H54 (cell line): ENCODE data around the gene HK1.
"Not testable (repeated sequence)": the region's sequence is repeated elsewhere in the genome, so short reads cannot be mapped to it uniquely, and the experiment has no call there.

Experiments
- DNase-seq: peaks from one replicate; pipeline ENCODE4 v3.0.0; 2011; ENCODE audit warnings: low spot score, mixed read lengths; ENCODE audit not compliant: insufficient read length
- FAIRE-seq: peaks from 3 replicates; lab custom pipeline; 2011; peaks lifted over from hg19 to GRCh38; lab: Jason Lieb, UNC
- POLR2A ChIP-seq: IDR thresholded peaks from 2 replicates; pipeline ENCODE4 v1.6.1; 2011; ENCODE audit warnings: low read depth, mild to moderate bottlenecking, low read length

The HK1 gene

DNA sequence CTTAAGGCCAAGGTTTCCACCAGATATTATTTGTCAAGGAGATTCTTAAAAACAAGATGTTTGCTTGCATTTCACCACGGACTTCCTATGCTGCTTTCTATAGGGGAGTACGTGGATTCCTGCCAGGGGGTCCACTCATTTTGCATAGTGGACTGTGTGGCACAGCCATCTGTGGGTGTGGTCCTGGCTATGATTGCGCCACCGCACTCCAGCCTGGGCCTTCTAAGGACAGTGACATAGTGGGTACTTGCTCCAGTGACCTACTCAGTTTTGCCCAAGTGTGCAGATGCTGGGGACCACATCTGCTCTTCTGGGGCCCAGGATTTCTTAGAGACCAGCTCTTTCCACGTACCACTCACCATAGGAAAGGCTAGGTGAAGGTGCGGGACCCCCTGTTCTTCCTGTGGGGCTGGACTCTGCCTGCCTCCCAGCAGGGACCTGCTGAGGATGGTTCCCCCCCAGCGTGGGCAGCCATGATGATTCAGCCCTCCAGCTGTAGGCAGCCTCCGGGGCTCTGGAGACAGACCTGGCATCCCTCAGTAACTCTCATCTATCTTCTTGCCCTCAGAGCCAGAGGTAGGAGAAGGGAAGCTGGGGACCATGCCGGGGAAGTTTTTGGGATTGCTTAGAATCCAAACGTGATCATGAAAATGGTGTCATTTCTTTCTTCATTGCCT lies 42.9 kb downstream of the HK1 start:
- FAIRE-seq: no peak
- no peak for DNase-seq
- TF ChIP-seq POLR2A: no peak

DNA sequence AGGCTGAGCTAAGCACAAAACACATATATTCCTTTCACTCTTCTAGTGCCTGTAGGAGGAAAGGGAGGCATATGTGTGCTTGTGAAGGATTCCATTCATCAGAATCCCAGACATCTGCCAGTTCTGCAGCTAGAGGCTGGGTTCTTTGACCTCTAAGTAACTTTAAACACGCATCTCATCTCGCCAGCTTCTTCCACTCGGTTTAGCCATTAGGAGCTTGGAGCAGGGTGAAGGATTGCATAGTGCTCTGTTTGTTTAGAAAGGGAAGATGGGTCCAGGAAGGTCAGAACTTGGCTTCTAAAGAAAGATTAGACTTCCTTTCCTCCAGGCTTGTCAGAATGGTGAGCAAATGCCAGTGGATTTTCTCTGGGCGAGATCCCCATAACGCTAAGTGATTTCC lies 43.6 kb downstream of the HK1 start:
- DNase-seq: no peak
- TF ChIP-seq POLR2A: no peak
- FAIRE-seq: no peak

GRCh38 chr10:69322346-69322745 lies 44.0 kb downstream of the HK1 start:
- FAIRE-seq, DNase-seq: not testable (repeated sequence)

DNA sequence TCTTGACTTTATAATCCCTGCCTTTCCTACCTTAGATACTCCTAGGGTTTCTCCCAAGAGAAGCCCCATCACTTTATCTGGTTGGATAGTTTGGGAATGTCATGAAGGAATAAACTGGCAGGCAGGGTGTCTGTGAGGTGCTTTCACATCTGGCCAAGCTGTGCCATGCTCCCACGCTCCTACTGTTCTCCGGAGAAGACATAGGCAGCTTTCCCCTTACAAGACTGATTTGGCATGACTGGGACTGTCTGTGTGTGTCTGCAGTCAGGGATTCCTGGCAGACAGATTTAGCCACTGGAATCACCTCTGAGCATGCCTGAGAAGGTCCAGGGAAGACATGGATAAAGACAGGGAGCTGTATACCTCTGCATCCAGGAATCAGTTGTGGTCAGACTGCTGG lies 45.3 kb downstream of the HK1 start:
- no peak for FAIRE-seq

GRCh38 chr10:69324583-69324982 lies 46.3 kb downstream of the HK1 start:
- no peak for TF ChIP-seq POLR2A

More for the DNA sequence above, 45.3 kb downstream of the HK1 start:
- DNase-seq: no peak
- TF ChIP-seq POLR2A: no peak

DNA sequence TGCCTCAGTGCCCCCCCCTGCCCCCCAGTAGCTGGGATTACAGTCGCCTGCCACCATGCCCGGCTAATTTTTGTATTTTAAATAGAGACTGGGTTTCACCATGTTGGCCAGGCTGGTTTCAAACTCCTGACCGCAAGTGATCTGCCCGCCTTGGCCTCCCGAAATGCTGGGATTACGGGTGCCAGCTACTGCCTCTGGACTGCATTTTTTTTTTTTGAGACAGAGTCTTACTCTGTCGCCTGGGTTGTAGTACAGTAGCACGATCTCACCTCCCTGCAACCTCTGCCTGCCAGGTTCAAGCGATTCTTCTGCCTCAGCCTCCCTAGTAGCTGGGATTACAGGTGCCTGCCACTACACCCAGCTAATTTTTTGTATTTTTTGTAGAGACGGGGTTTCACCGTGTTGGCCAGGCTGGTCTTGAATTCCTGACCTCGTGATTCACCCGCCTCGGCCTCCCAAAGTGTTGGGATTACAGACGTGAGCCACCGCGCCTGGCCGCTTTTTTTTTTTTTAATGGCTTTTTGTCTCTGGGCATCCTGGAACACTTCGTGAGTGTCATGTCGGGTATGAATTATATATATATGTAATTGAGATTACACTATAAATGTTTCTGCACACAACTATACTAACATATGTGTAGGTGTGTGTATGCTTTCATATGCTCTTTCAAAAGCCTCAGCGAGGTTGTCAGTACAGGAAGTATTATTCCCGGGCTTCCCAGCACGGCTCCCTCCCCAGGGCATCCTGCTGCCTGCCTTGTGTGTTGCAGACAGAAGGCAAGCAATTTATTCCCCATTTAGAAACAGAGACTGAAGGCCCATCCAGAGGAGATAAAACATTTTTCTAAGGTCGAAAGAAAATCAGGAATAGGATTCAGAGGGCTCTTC lies 47.6 kb downstream of the HK1 start:
- FAIRE-seq, DNase-seq: not testable (repeated sequence)

More at GRCh38 chr10:69324583-69324982, 46.3 kb downstream of the HK1 start:
- FAIRE-seq (no peak), DNase-seq (no peak)

DNA sequence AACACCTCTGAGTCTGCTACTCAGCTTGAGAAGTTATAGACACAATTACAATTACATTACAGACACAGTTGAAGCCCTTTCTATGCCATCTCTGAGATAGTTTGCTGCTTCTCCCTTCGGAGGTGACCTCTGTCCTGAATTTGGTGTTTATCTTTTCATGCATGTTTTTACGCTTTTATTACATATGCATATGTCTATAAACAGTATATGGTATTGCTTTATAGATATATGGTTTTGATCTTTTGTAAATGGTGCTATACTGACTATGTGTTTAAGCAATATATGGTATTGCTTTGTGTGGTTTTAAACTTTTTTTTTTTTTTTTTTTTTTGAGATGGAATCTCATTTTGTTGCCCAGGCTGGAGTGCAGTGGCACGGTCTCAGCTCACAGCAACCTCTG lies 48.4 kb downstream of the HK1 start:
- DNase-seq (no peak), FAIRE-seq (no peak)
- no peak for TF ChIP-seq POLR2A

GRCh38 chr10:69327463-69328379 lies 49.4 kb downstream of the HK1 start:
- no peak for FAIRE-seq
- DNase-seq: no peak
- no peak for TF ChIP-seq POLR2A

GRCh38 chr10:69328380-69328735 lies 50.1 kb downstream of the HK1 start:
- no peak for TF ChIP-seq POLR2A
- FAIRE-seq (no peak), DNase-seq (no peak)

DNA sequence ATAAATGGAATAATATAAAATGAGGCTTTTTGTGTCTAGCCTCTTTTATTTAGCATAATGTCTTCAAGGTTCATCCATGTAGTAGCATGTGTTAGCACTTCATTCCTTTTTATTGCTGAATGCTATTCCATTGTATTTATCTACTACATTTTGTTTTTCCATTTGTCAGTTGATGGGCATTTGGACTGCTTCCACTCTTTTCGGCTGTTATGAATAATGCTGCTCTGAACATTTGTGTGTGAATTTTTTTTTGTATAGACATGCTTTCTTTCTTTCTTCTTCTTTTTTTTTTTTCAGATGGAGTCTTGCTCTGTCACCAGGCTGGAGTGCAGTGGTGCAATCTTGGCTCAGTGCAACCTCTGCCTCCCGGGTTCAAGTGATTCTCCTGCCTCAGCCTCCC lies 50.6 kb downstream of the HK1 start:
- not testable (repeated sequence) for FAIRE-seq, DNase-seq

DNA sequence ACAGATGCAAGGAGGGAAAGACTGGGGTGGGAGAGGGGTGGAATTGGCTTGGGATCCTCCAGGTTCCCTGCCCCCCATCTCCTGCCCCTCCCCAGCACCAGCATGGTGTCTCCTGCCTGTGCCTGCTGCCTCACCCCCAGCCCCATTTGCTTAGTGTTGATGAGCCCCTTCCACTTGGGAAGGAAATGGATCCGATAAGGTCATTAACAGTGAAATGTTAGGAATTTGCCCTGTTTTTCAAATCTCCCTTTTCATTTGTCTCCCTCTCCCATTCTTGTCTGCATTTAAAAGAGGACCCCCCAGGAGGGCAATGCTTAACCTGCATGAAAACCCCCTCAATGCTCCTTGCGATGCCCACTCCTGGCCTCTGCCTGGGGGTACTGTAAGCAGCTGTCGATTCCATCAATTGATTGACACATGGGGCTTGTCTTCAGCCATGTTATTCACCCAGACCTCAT lies 51.5 kb downstream of the HK1 start:
- no peak for FAIRE-seq
- no peak for TF ChIP-seq POLR2A
- DNase-seq: no peak

- FAIRE-seq: no peak
- TF ChIP-seq POLR2A: no peak
- no peak for DNase-seq
Observed at GRCh38 chr10:69331161-69331560, 52.9 kb downstream of the HK1 start.

DNA sequence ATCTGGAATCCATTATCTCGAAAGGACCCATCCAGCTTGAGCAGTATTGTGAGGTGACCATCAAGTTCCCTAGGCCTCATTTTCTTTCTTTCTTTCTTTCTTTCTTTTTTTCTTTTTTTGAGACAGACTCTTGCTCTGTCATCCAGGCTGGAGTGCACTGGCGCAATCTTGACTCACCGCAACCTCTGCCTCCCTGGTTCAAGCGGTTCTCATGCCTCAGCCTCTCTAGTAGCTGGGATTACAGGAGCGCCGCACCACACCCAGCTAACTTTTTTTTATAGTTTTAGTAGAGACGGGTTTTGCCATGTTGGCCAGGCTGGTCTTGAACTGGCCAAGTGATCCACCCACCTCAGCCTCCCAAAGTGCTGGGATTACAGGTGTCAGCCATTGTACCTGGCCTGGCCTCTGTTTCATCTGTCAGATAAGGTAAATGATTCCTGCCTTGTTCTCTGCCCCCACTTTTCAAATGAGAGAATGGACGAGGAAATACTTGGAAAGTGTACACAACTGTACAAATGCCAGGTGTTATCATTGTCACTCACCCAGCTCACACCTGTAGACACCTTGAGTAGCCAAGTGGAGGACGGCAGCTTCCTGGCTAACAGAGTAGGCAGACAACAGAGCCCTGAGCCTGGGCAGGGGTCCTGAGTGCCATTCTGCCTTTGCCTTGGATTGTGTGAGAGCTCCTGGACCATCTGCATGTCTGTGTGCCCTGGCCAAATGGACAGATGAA lies 54.1 kb downstream of the HK1 start:
- no peak for DNase-seq
- no peak for TF ChIP-seq POLR2A
- no peak for FAIRE-seq
